SK-N-SH treated with all-trans-retinoic acid at 6 μM for 48 hours (cell line): ENCODE data around the gene ZFHX3.

Experiments
- ATAC-seq: fragments of 200-7000 bp; cut with Tn5 transposase; 3 replicates; pipeline ENCODE4 v1.9.1; 2020; ENCODE audit warnings: mild to moderate bottlenecking, moderate library complexity
- ARNTL ChIP-seq: fragments of 450-650 bp; formaldehyde crosslinking; IDR thresholded peaks from 2 replicates; pipeline ENCODE4 v1.5.0; 2020; ENCODE audit warnings: low read depth, mild to moderate bottlenecking, moderate library complexity, borderline replicate concordance
- BACH2 ChIP-seq: fragments of 250-450 bp; sonication (Bioruptor Pico); IDR thresholded peaks from 2 replicates; pipeline ENCODE4 v1.9.0; 2021; ENCODE audit warnings: mild to moderate bottlenecking, borderline replicate concordance
- CSDC2 ChIP-seq: fragments of 250-450 bp; sonication (Bioruptor Pico); IDR thresholded peaks from 2 replicates; pipeline ENCODE4 v1.5.0; 2020; ENCODE audit warnings: mild to moderate bottlenecking, moderate library complexity
- ESRRG ChIP-seq: fragments of 250-450 bp; sonication (Bioruptor Pico); IDR thresholded peaks from 2 replicates; pipeline ENCODE4 v1.6.1; 2021; ENCODE audit warnings: mild to moderate bottlenecking
- GLIS3 ChIP-seq: fragments of 250-450 bp; sonication (Bioruptor Pico); IDR thresholded peaks from 2 replicates; pipeline ENCODE4 v1.5.0; 2020; ENCODE audit warnings: mild to moderate bottlenecking, moderate library complexity
- PPARA ChIP-seq: fragments of 250-450 bp; sonication (Bioruptor Pico); IDR thresholded peaks from 2 replicates; pipeline ENCODE4 v1.5.0; 2020; ENCODE audit warnings: mild to moderate bottlenecking, borderline replicate concordance
- RARB ChIP-seq: fragments of 250-450 bp; sonication (Bioruptor Pico); IDR thresholded peaks from 2 replicates; pipeline ENCODE4 v1.8.0; 2021; ENCODE audit warnings: mild to moderate bottlenecking, moderate library complexity
- SNAI2 ChIP-seq: fragments of 250-450 bp; sonication (Bioruptor Pico); IDR thresholded peaks from 2 replicates; pipeline ENCODE4 v1.5.0; 2020; ENCODE audit warnings: mild to moderate bottlenecking, moderate library complexity
- TCF4 ChIP-seq: fragments of 250-450 bp; sonication (Bioruptor Pico); IDR thresholded peaks from 2 replicates; pipeline ENCODE4 v1.8.0; 2021; ENCODE audit warnings: mild to moderate bottlenecking, moderate library complexity, borderline replicate concordance
- TOX ChIP-seq: fragments of 250-450 bp; sonication (Bioruptor Pico); IDR thresholded peaks from 2 replicates; pipeline ENCODE4 v1.8.0; 2021; ENCODE audit warnings: mild to moderate bottlenecking, moderate library complexity, borderline replicate concordance
- ZC3H10 ChIP-seq: fragments of 250-450 bp; sonication (Bioruptor Pico); IDR thresholded peaks from 2 replicates; pipeline ENCODE4 v1.5.1; 2021; ENCODE audit warnings: mild to moderate bottlenecking, moderate library complexity
- ZFP3 ChIP-seq: fragments of 250-450 bp; sonication (Bioruptor Pico); IDR thresholded peaks from 2 replicates; pipeline ENCODE4 v1.5.0; 2020; ENCODE audit warnings: mild to moderate bottlenecking, moderate library complexity
- ZFP30 ChIP-seq: fragments of 450-650 bp; formaldehyde crosslinking; IDR thresholded peaks from 2 replicates; pipeline ENCODE4 v1.5.0; 2022; ENCODE audit warnings: mild to moderate bottlenecking, moderate library complexity
- ZNF565 ChIP-seq: fragments of 450-650 bp; formaldehyde crosslinking; conservative IDR thresholded peaks from 2 replicates; pipeline ENCODE4 v1.5.0; 2020; ENCODE audit warnings: low read depth, mild to moderate bottlenecking, moderate library complexity
- ZNF70 ChIP-seq: fragments of 450-650 bp; formaldehyde crosslinking; IDR thresholded peaks from 2 replicates; pipeline ENCODE4 v1.5.0; 2020; ENCODE audit warnings: mild to moderate bottlenecking, moderate library complexity
- ZNF8 ChIP-seq: fragments of 450-650 bp; formaldehyde crosslinking; IDR thresholded peaks from 2 replicates; pipeline ENCODE4 v1.5.0; 2020; ENCODE audit warnings: mild to moderate bottlenecking, moderate library complexity
- TF ChIP-seq, protein P1 (sequence below): fragments of 250-450 bp; sonication (Bioruptor Pico); IDR thresholded peaks from 2 replicates; pipeline ENCODE4 v1.5.1; 2020; ENCODE audit warnings: low read depth, mild to moderate bottlenecking, moderate library complexity
- TF ChIP-seq, protein P2 (sequence below): fragments of 250-450 bp; sonication (Bioruptor Pico); IDR thresholded peaks from 2 replicates; pipeline ENCODE4 v1.8.0; 2021; ENCODE audit warnings: low read depth, mild to moderate bottlenecking, moderate library complexity, borderline replicate concordance
- TF ChIP-seq, protein P3 (sequence below): fragments of 250-450 bp; sonication (Bioruptor Pico); IDR thresholded peaks from 2 replicates; pipeline ENCODE4 v1.5.1; 2021; ENCODE audit warnings: mild to moderate bottlenecking, moderate library complexity
- TF ChIP-seq, protein P4 (sequence below): fragments of 250-450 bp; sonication (Bioruptor Pico); IDR thresholded peaks from 2 replicates; pipeline ENCODE4 v1.5.0; 2020; ENCODE audit warnings: mild to moderate bottlenecking, moderate library complexity
- TF ChIP-seq, protein P5 (sequence below): fragments of 250-450 bp; sonication (Bioruptor Pico); IDR thresholded peaks from 2 replicates; pipeline ENCODE4 v1.8.0; 2020; ENCODE audit warnings: mild to moderate bottlenecking, moderate library complexity, borderline replicate concordance

ZFHX3 gene

DNA sequence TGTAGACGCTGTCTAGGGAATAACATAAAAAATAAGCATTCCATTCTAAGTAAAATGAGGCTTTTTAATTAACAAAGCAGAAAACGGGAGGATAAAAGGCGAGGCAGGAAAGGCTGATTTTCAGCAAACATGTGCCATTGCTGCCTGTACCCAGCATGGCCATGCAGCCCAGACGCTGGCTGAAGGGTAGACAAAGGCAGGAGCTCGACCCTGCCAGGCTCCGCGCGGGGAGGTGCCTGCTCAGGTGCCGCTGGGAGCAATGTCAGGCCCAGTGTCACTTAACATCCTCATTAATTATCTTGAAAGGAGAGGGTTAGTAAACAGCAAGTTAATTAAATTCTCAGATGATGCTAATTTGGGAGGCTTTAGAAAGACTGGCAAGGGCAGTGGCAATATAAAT lies 136.0 kb downstream of the ZFHX3 start:
- TF ChIP-seq ZFP3 (CRISPR knock-in tag) (no peak), ZC3H10 (no peak), RARB (no peak), GLIS3 (CRISPR knock-in tag) (no peak), ZNF70 (no peak), CSDC2 (CRISPR knock-in tag) (no peak), PPARA (no peak), TCF4 (CRISPR knock-in tag) (no peak), ARNTL (CRISPR knock-in tag) (no peak), ESRRG (CRISPR knock-in tag) (no peak), ZFP30 (no peak), ZNF565 (CRISPR knock-in tag) (no peak), BACH2 (CRISPR knock-in tag) (no peak), SNAI2 (CRISPR knock-in tag) (no peak), TOX (CRISPR knock-in tag) (no peak)
- TF ChIP-seq, protein P1, sequence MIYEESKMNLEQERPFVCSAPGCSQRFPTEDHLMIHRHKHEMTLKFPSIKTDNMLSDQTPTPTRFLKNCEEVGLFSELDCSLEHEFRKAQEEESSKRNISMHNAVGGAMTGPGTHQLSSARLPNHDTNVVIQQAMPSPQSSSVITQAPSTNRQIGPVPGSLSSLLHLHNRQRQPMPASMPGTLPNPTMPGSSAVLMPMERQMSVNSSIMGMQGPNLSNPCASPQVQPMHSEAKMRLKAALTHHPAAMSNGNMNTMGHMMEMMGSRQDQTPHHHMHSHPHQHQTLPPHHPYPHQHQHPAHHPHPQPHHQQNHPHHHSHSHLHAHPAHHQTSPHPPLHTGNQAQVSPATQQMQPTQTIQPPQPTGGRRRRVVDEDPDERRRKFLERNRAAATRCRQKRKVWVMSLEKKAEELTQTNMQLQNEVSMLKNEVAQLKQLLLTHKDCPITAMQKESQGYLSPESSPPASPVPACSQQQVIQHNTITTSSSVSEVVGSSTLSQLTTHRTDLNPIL = no peak
- TF ChIP-seq, protein P2, sequence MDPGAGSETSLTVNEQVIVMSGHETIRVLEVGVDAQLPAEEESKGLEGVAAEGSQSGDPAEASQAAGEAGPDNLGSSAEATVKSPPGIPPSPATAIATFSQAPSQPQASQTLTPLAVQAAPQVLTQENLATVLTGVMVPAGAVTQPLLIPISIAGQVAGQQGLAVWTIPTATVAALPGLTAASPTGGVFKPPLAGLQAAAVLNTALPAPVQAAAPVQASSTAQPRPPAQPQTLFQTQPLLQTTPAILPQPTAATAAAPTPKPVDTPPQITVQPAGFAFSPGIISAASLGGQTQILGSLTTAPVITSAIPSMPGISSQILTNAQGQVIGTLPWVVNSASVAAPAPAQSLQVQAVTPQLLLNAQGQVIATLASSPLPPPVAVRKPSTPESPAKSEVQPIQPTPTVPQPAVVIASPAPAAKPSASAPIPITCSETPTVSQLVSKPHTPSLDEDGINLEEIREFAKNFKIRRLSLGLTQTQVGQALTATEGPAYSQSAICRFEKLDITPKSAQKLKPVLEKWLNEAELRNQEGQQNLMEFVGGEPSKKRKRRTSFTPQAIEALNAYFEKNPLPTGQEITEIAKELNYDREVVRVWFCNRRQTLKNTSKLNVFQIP (CRISPR knock-in tag) = no peak
- TF ChIP-seq, protein P3, sequence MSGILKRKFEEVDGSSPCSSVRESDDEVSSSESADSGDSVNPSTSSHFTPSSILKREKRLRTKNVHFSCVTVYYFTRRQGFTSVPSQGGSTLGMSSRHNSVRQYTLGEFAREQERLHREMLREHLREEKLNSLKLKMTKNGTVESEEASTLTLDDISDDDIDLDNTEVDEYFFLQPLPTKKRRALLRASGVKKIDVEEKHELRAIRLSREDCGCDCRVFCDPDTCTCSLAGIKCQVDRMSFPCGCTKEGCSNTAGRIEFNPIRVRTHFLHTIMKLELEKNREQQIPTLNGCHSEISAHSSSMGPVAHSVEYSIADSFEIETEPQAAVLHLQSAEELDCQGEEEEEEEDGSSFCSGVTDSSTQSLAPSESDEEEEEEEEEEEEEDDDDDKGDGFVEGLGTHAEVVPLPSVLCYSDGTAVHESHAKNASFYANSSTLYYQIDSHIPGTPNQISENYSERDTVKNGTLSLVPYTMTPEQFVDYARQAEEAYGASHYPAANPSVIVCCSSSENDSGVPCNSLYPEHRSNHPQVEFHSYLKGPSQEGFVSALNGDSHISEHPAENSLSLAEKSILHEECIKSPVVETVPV (CRISPR knock-in tag) = no peak
- TF ChIP-seq, protein P4, sequence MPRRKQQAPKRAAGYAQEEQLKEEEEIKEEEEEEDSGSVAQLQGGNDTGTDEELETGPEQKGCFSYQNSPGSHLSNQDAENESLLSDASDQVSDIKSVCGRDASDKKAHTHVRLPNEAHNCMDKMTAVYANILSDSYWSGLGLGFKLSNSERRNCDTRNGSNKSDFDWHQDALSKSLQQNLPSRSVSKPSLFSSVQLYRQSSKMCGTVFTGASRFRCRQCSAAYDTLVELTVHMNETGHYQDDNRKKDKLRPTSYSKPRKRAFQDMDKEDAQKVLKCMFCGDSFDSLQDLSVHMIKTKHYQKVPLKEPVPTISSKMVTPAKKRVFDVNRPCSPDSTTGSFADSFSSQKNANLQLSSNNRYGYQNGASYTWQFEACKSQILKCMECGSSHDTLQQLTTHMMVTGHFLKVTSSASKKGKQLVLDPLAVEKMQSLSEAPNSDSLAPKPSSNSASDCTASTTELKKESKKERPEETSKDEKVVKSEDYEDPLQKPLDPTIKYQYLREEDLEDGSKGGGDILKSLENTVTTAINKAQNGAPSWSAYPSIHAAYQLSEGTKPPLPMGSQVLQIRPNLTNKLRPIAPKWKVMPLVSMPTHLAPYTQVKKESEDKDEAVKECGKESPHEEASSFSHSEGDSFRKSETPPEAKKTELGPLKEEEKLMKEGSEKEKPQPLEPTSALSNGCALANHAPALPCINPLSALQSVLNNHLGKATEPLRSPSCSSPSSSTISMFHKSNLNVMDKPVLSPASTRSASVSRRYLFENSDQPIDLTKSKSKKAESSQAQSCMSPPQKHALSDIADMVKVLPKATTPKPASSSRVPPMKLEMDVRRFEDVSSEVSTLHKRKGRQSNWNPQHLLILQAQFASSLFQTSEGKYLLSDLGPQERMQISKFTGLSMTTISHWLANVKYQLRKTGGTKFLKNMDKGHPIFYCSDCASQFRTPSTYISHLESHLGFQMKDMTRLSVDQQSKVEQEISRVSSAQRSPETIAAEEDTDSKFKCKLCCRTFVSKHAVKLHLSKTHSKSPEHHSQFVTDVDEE = no peak
- TF ChIP-seq, protein P5, sequence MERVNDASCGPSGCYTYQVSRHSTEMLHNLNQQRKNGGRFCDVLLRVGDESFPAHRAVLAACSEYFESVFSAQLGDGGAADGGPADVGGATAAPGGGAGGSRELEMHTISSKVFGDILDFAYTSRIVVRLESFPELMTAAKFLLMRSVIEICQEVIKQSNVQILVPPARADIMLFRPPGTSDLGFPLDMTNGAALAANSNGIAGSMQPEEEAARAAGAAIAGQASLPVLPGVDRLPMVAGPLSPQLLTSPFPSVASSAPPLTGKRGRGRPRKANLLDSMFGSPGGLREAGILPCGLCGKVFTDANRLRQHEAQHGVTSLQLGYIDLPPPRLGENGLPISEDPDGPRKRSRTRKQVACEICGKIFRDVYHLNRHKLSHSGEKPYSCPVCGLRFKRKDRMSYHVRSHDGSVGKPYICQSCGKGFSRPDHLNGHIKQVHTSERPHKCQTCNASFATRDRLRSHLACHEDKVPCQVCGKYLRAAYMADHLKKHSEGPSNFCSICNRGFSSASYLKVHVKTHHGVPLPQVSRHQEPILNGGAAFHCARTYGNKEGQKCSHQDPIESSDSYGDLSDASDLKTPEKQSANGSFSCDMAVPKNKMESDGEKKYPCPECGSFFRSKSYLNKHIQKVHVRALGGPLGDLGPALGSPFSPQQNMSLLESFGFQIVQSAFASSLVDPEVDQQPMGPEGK (CRISPR knock-in tag) = no peak
- no peak for ATAC-seq

DNA sequence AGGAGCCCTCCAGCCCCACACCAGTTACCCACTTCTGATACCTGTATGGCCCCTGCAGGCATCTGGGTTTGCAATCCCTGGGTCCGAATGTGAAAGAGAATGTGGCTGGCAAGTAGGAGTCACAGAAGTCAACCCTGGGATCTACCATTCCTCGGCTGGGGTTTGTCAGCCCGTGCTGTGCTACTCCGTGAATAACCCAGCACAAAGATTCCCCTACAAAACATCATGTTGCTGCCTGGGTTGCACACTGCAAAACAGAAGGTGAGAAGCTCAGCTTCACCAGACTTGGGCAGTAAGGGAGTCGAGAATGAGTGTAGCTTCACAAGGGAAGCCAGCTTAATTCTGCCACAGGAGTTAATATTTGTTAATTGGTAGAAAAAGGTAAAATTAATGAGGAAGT lies 137.1 kb downstream of the ZFHX3 start:
- TF ChIP-seq ZC3H10 (no peak), SNAI2 (CRISPR knock-in tag) (no peak), ESRRG (CRISPR knock-in tag) (no peak), ZNF8 (CRISPR knock-in tag) (no peak), ZFP30 (no peak), ARNTL (CRISPR knock-in tag) (no peak), ZNF565 (CRISPR knock-in tag) (no peak), RARB (no peak), ZFP3 (CRISPR knock-in tag) (no peak), GLIS3 (CRISPR knock-in tag) (no peak), ZNF70 (no peak), TOX (CRISPR knock-in tag) (no peak)
- TF ChIP-seq, protein P2 (CRISPR knock-in tag) = no peak
- TF ChIP-seq, protein P3 (CRISPR knock-in tag) = no peak
- TF ChIP-seq, all 23 proteins: peak for 0
- no peak for ATAC-seq
